ENCODE data around the gene PRR23B.

PRR23B gene

DNA sequence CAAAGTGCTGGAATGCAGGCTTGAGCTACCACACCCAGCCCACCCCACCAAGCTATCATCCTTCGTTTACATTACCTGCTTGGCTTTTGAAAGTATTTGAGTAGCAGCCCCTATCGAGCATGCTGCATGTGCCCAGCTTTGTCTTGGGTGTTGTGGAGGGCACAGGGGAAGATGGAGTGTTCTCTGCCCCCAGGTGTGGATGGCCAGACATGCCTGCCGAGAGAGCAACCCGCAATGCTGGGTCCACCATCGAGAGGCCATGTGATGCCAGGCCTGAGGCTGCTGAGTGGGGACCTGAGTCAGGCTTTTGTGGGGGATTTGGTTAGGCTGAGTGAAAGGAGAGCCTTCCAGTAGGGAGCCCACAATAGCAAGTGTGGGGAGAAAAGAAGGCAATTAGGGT is 47.8 kb downstream of the PRR23B start:
- DNase-seq = no peak

DNA sequence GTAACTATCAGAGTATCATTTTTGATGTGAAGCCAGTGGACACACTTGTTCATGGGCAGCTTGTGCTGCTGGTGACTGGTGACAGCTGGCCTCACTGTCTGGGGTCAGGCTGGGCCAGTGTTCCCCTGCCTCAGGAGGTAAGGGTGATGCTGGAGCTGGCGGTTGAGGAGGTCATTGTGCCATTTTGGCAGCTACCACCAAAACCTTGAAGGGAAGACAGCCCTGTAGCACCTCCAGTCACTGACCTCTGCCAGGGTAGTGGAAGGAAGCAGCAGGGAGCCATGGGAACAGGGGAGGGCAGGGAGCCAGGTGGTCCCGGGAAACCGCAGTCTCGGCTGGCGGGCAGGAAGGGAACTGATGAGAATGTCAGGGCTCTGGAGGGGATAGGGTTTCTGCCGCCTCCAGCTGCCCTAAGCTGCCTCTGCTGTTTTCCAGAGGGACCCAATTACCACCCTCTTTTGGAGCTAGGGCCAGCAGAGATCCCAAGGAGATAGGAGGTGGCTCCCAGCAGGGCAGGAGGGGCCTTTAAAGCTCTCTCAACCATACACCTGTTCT is 48.9 kb downstream of the PRR23B start:
- no peak for DNase-seq

Measured in inflammatory macrophage (primary cell).